Loucy (cell line): Measurements from ENCODE around the gene SMAP2.

Source experiments
- CTCF ChIP-seq: fragments of 200-600 bp; sonication (generic); conservative IDR thresholded peaks from 2 replicates; pipeline ENCODE4 v1.5.1; 2014; ENCODE audit warnings: mild to moderate bottlenecking, antibody characterized with exemption, low read length
- EZH2phosphoT487 ChIP-seq: fragments of 200-600 bp; IDR thresholded peaks from 2 replicates; pipeline ENCODE4 v1.6.1; 2018; ENCODE audit warnings: antibody characterized with exemption, mild to moderate bottlenecking, moderate library complexity, borderline replicate concordance

- TF ChIP-seq CTCF (no peak), EZH2phosphoT487 (no peak)
Measured at GRCh38 chr1:40411294-40411693, 37.8 kb downstream of the SMAP2 start.
